Hypothalamus (tissue), 51 donors: ENCODE data around the gene FER1L5.

Experiments
- DNase-seq, 51 donors: peaks; one replicate each; lab custom pipeline; 2025; lab: John Stamatoyannopoulos, UW

Gene FER1L5

GRCh38 chr2:96642564-96643360 is at the start of gene FER1L5:
FER1L5 (plus strand) TSS chr2:96642764; CDS start chr2:96642837, 73 bp downstream.
- DNase-seq = peak in 29 of 51 donors; percentile 7 to 71 (median 24)

DNA sequence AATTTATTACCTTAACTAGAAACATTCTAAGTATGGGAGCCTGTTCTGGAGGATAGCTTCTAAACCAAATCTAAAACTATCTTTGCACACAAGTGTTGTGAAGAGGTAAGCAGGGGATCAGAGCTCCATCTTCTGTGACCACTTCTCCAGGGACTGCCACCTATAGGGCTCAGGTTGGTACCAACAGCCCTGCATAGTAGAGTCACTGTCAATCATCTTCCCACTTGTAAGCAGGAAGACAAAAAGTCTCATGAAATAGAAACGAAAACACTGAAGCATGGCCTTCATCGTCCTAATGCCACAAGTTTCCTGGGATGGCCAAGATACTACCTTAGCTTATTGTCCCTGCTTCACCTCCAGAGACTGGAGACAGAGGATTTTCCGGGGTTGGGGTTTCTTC is 48.3 kb upstream of the FER1L5 start:
- no peak for DNase-seq

DNA sequence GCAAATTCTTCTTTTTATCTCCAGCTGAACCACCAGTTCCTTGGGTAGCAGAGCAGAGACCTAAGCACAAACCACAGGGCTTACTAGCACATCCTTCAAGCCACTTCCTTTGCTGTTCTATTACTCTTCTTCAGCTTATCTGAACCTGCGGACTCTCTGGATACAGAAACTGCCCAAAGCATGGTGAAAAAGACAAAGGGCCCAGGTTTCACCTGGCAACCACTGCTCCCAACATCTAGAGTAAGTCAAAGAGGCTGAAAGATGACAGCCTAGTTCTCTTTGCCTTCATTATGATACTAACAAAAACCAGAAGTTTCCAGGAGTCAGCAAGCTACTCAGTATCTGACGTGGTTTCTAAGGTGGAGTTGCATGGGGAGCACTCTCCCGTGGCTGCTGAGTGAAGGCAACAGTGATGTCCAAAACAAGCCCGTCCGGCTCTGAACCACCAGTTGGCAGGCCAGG is 47.8 kb upstream of the FER1L5 start:
- no peak for DNase-seq

GRCh38 chr2:96596596-96596995 is 46.0 kb upstream of the FER1L5 start:
- peak in 1 of 51 donors; percentile 8 for DNase-seq

- no peak for DNase-seq
These were observed 42.6 kb upstream of the FER1L5 start for GRCh38 chr2:96599941-96600340.

DNA sequence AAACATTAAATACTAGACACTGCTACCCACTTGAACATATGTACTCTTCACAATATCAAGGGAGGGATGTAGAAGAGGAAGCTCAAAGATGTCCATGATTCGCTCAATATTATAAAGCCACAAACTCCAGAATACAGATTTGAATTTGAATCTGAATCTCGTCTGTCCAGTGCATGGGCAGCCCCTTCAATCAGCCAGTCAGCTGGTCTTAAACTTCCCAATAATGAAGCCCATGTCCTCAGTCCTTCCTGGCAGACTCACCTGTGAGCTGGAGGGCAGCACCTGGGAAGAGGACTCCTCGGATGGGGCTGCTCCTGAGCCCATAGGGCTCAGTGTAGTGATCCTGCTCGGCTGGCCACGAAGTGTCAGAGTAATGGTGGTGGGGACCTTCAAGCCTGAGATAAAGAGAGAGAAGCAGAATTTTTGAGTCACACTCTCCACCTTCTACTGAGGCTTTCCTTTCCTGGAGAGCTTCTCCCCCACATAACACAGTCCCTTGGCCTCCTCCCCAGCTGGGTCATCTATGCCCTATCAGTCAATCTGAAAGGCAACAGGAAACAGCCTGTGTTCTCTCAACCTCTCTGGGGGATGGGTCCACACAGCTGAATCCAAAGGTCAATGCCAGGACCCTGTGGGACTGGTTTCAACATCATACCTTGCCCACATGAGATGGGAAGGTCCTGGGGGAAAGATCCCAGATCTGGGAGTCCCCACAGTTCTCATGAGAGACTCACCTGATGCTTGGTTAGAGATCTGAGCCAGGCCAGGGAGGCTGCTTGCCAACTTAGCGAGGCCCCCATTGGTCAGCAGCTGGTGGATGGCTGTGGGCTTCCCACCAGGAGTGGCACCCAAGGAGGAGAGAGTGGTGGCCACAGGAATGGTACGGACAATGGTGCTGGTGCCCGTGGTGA is 40.9 kb upstream of the FER1L5 start:
- DNase-seq = no peak

GRCh38 chr2:96602330-96602823 is 40.2 kb upstream of the FER1L5 start:
- DNase-seq = no peak

GRCh38 chr2:96604104-96604503 is 38.5 kb upstream of the FER1L5 start:
- DNase-seq = no peak

GRCh38 chr2:96608469-96609455 is 33.8 kb upstream of the FER1L5 start:
- DNase-seq = peak in 9 of 51 donors; percentile 4 to 22 (median 7)

DNA sequence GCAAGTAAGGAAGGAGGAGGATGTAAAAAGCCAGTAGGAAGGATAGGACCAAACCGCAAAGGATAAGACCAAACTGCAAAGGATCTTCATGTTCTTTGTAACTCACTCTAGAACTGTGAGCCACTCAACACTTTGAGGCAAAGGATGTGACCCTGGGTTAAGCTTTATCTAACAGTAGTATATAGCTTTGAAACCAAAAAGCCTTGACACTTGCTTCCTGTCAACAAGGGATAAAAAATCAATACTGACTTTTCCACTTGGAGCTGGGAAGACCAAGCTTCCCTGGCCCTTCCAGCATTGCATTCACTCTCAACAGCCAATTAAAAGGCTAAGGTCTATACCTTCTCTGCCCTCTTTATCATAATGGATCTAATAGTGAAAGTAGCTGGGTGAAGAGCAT is 26.4 kb upstream of the FER1L5 start:
- no peak for DNase-seq

- no peak for DNase-seq
These were observed 26.0 kb upstream of the FER1L5 start for GRCh38 chr2:96616535-96616934.

- DNase-seq = no peak
These were observed 25.6 kb upstream of the FER1L5 start for GRCh38 chr2:96617012-96617411.

DNA sequence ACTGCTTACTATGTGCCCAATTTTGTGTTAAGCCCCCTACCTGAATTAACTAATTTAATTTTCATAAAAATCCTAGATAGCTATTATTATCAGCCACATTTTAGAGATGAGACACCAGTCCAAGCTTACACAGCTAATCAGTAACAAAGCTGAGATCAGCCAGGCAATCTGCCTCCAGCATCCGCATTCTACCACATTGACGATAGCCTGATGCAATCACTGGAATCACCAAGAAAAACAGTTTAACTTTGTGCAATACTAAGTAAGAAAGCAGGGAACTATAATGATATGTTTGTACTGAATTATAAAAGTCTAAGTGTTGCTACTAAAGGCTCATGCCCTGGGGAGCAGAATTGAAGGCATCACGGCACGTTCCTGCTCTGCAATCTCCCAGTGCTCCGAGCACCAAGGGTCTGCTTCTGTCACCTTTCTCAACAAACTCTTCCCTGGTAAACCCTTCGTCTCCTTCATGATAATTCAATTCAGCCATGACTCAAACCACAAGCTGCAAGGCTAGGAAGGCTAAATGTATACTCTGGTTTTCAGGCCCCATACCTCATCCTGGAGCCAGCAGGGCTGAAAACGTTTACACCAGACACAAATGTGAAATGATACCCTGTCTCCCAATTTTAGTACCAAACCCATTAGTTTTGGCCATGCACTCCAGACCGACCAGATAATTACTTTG is 23.8 kb upstream of the FER1L5 start:
- no peak for DNase-seq

DNA sequence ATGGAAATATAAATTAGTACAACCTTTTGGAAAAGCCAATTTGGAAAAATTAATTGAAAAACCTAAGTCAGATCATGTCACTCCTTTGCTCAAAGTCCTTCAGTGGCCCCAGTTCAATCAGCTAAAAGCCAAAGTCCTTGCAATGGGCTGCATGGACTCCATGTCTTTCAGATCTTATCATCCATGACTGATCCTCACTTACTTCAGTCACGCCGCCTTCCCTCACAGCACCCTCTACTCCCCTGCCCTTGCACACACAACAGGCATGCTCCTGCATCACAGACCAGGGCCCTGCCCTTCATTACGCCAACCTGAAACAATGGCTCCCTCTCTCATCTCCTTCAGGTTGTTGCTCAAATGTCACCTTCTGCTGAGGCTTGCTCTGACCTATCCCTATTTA is 20.0 kb upstream of the FER1L5 start:
- no peak for DNase-seq

- DNase-seq = no peak
These were observed 19.4 kb upstream of the FER1L5 start for GRCh38 chr2:96623116-96623515.

GRCh38 chr2:96625571-96626552 is 16.7 kb upstream of the FER1L5 start:
- no peak for DNase-seq

- DNase-seq = no peak
These were observed 16.0 kb upstream of the FER1L5 start for GRCh38 chr2:96626553-96626942.

GRCh38 chr2:96631804-96632435 is 10.6 kb upstream of the FER1L5 start:
- DNase-seq = no peak
